SU-DHL-6 (cell line): ENCODE results near the gene MCF2L2.

Experiments used
- H2AFZ ChIP-seq: fragments of 200-600 bp; sonication (generic); 2 replicates; pipeline ENCODE4 v1.6.1; 2014; ENCODE audit warnings: low read depth, mild to moderate bottlenecking, moderate library complexity, mixed read lengths, antibody characterized with exemption, low read length; ENCODE audit not compliant: severe bottlenecking
- H3F3A ChIP-seq: fragments of 200-600 bp; shearing (Covaris generic); 2 replicates; pipeline ENCODE4 v1.6.0; 2016; ENCODE audit warnings: antibody characterized with exemption, mild to moderate bottlenecking; ENCODE audit not compliant: insufficient read depth
- H3K27ac ChIP-seq: fragments of 200-600 bp; sonication (generic); 2 replicates; pipeline ENCODE4 v1.5.1; 2016; ENCODE audit warnings: low read depth, mild to moderate bottlenecking, low read length, moderate library complexity, mixed read lengths
- H3K27me3 ChIP-seq: fragments of 200-600 bp; sonication (generic), shearing (Covaris generic); 2 replicates; pipeline ENCODE4 v1.6.0; 2014; ENCODE audit warnings: mild to moderate bottlenecking, low read length
- H3K36me3 ChIP-seq: fragments of 200-600 bp; sonication (generic); 2 replicates; pipeline ENCODE4 v1.6.1; 2014; ENCODE audit warnings: mild to moderate bottlenecking, low read length, mixed read lengths
- H3K4me2 ChIP-seq: fragments of 300-600, 200-600 bp; shearing (Covaris generic), sonication (generic); 2 replicates; pipeline ENCODE4 v1.6.0; 2014; ENCODE audit warnings: low read length, low read depth, mild to moderate bottlenecking; ENCODE audit not compliant: poor library complexity, severe bottlenecking
- H3K4me3 ChIP-seq: fragments of 200-600 bp; sonication (generic); 2 replicates; pipeline ENCODE4 v1.5.1; 2014; ENCODE audit warnings: antibody characterized with exemption, low read length, mild to moderate bottlenecking, mixed read lengths; ENCODE audit not compliant: insufficient read depth, poor library complexity, severe bottlenecking
- H3K79me2 ChIP-seq: fragments of 200-600 bp; sonication (generic); 2 replicates; pipeline ENCODE4 v1.6.1; 2014; ENCODE audit warnings: mild to moderate bottlenecking, low read length, moderate library complexity; ENCODE audit not compliant: insufficient read depth
- H3K9ac ChIP-seq: fragments of 200-600 bp; sonication (generic); 2 replicates; pipeline ENCODE4 v1.7.0; 2014; ENCODE audit warnings: mild to moderate bottlenecking, low read length
- H3K9me2 ChIP-seq: fragments of 200-600 bp; sonication (generic); replicated peaks from 2 replicates; pipeline ENCODE4 v1.6.1; 2014; ENCODE audit warnings: low read length; ENCODE audit not compliant: insufficient read depth
- H3K9me3 ChIP-seq: fragments of 200-600 bp; sonication (generic); 2 replicates; pipeline ENCODE4 v1.6.1; 2014; ENCODE audit warnings: low read length, mixed read lengths; ENCODE audit not compliant: insufficient read depth
- H4K20me1 ChIP-seq: fragments of 200-600 bp; sonication (generic); 2 replicates; pipeline ENCODE4 v1.6.1; 2014; ENCODE audit warnings: low read depth, mild to moderate bottlenecking, antibody characterized with exemption, low read length, moderate library complexity, mixed read lengths
- EZH2phosphoT487 ChIP-seq: fragments of 200-600 bp; sonication (generic), shearing (Covaris generic); conservative IDR thresholded peaks from 2 replicates; pipeline ENCODE4 v1.6.1; 2018; ENCODE audit warnings: mild to moderate bottlenecking, antibody characterized with exemption, low read length, moderate library complexity, mixed read lengths
- TF ChIP-seq, protein P1 (sequence below): fragments of 200-600 bp; sonication (generic); IDR thresholded peaks from one replicate; pipeline ENCODE4 v1.5.1; 2017; ENCODE audit warnings: antibody characterized with exemption, mild to moderate bottlenecking, low read length, moderate library complexity; ENCODE audit not compliant: insufficient read depth, poor library complexity, severe bottlenecking

The MCF2L2 gene

GRCh38 chr3:183279371-183279770 is 149.0 kb downstream of the MCF2L2 start:
- H3K27me3 ChIP-seq, result no peaks in the 10 kb centered on the region
- no peaks in the 10 kb centered on the region for H3K36me3 ChIP-seq
- no peaks in the 10 kb centered on the region for H3K9me3 ChIP-seq
- no peaks in the 10 kb centered on the region for H3K79me2 ChIP-seq
- H4K20me1 ChIP-seq, result no peaks in the 10 kb centered on the region
- H3K4me3 ChIP-seq, result no peak overlapping the region
- H3F3A ChIP-seq, result no peaks in the 10 kb centered on the region
- no peak overlapping the region for H3K4me2 ChIP-seq
- H3K9me2 ChIP-seq, result no peaks in the 10 kb centered on the region
- H3K27ac ChIP-seq, result no peak overlapping the region
- TF ChIP-seq EZH2phosphoT487, result no peak
- TF ChIP-seq, protein P1, sequence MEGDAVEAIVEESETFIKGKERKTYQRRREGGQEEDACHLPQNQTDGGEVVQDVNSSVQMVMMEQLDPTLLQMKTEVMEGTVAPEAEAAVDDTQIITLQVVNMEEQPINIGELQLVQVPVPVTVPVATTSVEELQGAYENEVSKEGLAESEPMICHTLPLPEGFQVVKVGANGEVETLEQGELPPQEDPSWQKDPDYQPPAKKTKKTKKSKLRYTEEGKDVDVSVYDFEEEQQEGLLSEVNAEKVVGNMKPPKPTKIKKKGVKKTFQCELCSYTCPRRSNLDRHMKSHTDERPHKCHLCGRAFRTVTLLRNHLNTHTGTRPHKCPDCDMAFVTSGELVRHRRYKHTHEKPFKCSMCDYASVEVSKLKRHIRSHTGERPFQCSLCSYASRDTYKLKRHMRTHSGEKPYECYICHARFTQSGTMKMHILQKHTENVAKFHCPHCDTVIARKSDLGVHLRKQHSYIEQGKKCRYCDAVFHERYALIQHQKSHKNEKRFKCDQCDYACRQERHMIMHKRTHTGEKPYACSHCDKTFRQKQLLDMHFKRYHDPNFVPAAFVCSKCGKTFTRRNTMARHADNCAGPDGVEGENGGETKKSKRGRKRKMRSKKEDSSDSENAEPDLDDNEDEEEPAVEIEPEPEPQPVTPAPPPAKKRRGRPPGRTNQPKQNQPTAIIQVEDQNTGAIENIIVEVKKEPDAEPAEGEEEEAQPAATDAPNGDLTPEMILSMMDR, result no peak
- H2AFZ ChIP-seq, result no peak overlapping the region
- H3K9ac ChIP-seq, result no peak overlapping the region

GRCh38 chr3:183278479-183279088 is 149.8 kb downstream of the MCF2L2 start:
- Histone ChIP-seq H2AFZ (no peak overlapping the region), H3K9me3 (no peaks in the 10 kb centered on the region), H3K36me3 (no peaks in the 10 kb centered on the region), H3K27me3 (no peaks in the 10 kb centered on the region), H4K20me1 (no peaks in the 10 kb centered on the region), H3K9ac (no peak overlapping the region), H3F3A (no peaks in the 10 kb centered on the region), H3K4me3 (no peak overlapping the region), H3K27ac (no peak overlapping the region), H3K79me2 (no peaks in the 10 kb centered on the region), H3K4me2 (no peak overlapping the region), H3K9me2 (no peaks in the 10 kb centered on the region)
- TF ChIP-seq, protein P1, result no peak
- no peak for TF ChIP-seq EZH2phosphoT487

DNA sequence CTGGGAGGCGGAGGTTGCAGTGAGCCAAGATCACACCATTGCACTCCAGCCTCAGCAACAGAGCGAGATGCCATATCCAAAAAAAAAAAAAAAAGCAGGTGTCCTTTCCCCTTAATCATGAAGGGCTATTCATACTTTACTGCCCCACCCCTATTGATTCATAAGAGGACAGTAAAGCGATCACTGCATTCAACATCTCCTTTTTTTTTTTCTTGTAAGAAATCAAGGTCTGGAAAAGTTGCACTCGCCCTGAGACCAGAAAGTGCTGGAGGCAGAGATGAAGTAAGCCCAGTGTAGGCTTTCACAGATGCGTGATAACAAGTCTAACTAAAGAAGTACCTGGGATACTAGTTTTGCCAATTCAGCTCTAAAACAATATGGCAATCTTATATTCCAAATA is 151.2 kb downstream of the MCF2L2 start:
- Histone ChIP-seq H3K27ac (no peak overlapping the region), H3F3A (no peaks in the 10 kb centered on the region), H3K79me2 (no peaks in the 10 kb centered on the region), H4K20me1 (no peaks in the 10 kb centered on the region), H3K4me3 (no peak overlapping the region), H3K36me3 (no peaks in the 10 kb centered on the region), H3K9me2 (no peaks in the 10 kb centered on the region), H2AFZ (no peak overlapping the region), H3K9me3 (no peaks in the 10 kb centered on the region), H3K9ac (no peak overlapping the region), H3K27me3 (no peaks in the 10 kb centered on the region), H3K4me2 (no peak overlapping the region)
- no peak for TF ChIP-seq EZH2phosphoT487
- TF ChIP-seq, protein P1, result no peak
